GM18870 (cell line): ENCODE results near the gene GTF3C4.
"Not testable (repeated sequence)": the region's sequence is repeated elsewhere in the genome, so short reads cannot be mapped to it uniquely, and the experiment has no call there.

ENCODE experiments used
- ATAC-seq: cut with Tn5 transposase; IDR thresholded peaks from one replicate; pipeline ENCODE4 v1.9.1; 2021; ENCODE audit warnings: moderate library complexity; ENCODE audit not compliant: unreplicated experiment

GTF3C4 gene

GRCh38 chr9:132698989-132699388 lies 28.7 kb downstream of the GTF3C4 start:
- ATAC-seq, result no peak

GRCh38 chr9:132699956-132700355 lies 29.7 kb downstream of the GTF3C4 start:
- no peak for ATAC-seq

GRCh38 chr9:132702254-132702653 lies 32.0 kb downstream of the GTF3C4 start:
- no peak for ATAC-seq

- no peak for ATAC-seq
Measured at GRCh38 chr9:132703336-132703735, 33.1 kb downstream of the GTF3C4 start.

- no peak for ATAC-seq
Measured at GRCh38 chr9:132708239-132708638, 38.0 kb downstream of the GTF3C4 start.

- no peak for ATAC-seq
Measured at GRCh38 chr9:132708769-132709430, 38.6 kb downstream of the GTF3C4 start.

- no peak for ATAC-seq
Measured at GRCh38 chr9:132710333-132710732, 40.1 kb downstream of the GTF3C4 start.

- ATAC-seq, result not testable (repeated sequence)
Measured at GRCh38 chr9:132711152-132711551, 40.9 kb downstream of the GTF3C4 start.

GRCh38 chr9:132711846-132712245 lies 41.6 kb downstream of the GTF3C4 start:
- no peak for ATAC-seq

- ATAC-seq, result no peak
Measured at GRCh38 chr9:132712753-132713152, 42.5 kb downstream of the GTF3C4 start.

- no peak for ATAC-seq
Measured at GRCh38 chr9:132716007-132716406, 45.7 kb downstream of the GTF3C4 start.

GRCh38 chr9:132717326-132717945 lies 47.2 kb downstream of the GTF3C4 start:
- ATAC-seq, result no peak

- ATAC-seq, result not testable (repeated sequence)
Measured at GRCh38 chr9:132718381-132718928, 48.2 kb downstream of the GTF3C4 start.

GRCh38 chr9:132721661-132722060 lies 51.4 kb downstream of the GTF3C4 start:
- ATAC-seq, result no peak

GRCh38 chr9:132722564-132723065 lies 52.4 kb downstream of the GTF3C4 start:
- ATAC-seq, result no peak

GRCh38 chr9:132723809-132724208 lies 53.5 kb downstream of the GTF3C4 start:
- no peak for ATAC-seq

GRCh38 chr9:132725306-132725705 lies 55.0 kb downstream of the GTF3C4 start:
- no peak for ATAC-seq

GRCh38 chr9:132726576-132727130 lies 56.4 kb downstream of the GTF3C4 start:
- ATAC-seq, result no peak

GRCh38 chr9:132728071-132728470 lies 57.8 kb downstream of the GTF3C4 start:
- ATAC-seq, result no peak

- ATAC-seq, result no peak
Measured at GRCh38 chr9:132728497-132728896, 58.2 kb downstream of the GTF3C4 start.

GRCh38 chr9:132729235-132729890 lies 59.1 kb downstream of the GTF3C4 start:
- no peak for ATAC-seq
